ENCODE results near the gene ZNF765. TPM values are rescaled to one million over a fixed set of nuclear protein-coding genes. Genes with fewer than 3 reads are reported as not detected.

Gene ZNF765
- 15.4 and 18.1 TPM in 2 replicates for total RNA-seq

GRCh38 chr19:53394974-53395839, at the start of gene ZNF765:
ZNF765 (plus strand) TSS chr19:53395149; CDS start chr19:53398016, 2,867 bp downstream.

DNA sequence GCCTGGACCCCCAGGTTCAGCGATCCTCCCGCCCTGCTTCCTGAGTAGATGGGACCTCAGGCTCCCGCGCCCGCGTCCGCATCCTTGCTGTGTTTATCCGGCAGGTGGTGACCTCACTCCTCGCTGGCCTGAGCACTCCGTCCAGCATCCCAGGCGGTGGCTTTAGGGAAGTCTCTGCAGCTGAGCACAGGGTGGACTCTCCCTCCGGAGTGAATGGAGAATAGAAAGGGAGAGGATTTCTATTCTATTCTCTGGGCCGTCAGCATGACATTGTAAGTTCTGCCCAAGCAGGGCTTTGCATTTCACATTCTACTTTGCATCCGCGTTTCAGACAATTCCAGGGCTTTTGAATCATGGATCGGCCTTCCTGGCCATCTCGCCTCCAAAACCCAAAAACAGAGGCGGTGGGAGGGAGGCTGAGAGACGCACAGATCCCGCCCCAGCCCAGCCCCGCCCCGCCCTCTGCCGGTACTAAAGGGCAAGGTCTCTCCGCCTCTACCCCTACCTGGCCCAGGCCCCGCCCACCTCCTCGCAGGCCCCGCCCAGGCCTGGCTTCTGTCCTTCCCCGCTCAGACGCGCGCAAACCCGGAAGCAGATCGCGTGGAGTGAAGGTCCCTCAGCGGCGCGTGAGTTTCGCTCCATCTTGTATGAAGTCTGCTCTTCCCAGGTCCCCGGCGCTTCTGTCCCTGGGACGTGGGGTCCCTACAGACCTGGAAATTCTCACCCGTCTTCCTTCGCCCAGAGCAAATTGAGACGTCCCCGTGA, 29.6 kb upstream of the ZNF765 start, which contains the start of gene ZNF525:
Gene ZNF525, plus strand, starts transcription at position 572 of the 765 bp plus-strand sequence. CDS start 6,577 bp downstream, outside the sequence.

DNA sequence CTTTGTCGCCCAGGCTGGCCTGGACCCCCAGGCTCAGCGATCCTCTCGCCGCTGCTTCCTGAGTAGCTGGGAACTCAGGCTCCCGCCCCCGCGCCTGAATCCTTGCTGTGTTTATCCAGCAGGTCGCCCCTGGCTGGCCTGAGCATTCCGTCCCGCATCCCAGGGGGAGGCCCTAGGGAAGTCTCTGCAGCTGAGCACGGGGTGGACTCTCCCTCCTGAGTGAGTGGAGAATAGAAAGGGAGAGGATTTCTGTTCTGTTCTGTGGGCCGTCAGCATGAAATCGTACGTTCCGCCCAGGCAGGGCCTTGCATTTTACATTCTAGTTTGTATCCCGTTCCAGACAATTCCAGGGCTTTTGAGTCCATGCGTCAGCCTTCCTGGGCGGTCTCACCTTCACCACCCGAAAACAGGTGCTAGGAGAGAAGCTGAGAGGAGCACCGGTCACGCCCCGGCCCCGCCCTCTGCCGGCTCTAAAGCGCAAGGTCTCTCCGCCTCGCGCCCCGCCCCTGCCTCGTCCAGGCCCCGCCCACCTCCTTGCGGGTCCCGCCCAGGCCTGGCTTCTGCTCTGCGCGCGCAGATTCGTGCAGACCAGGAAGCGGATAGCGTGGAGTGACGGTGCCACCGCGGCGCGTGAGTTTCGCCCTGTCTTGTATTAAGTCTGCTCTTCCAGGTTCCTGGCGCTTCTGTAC, 36.6 kb downstream of the ZNF765 start, which contains the start of gene ZNF761:
Gene ZNF761, plus strand, starts transcription at position 586 of the 689 bp plus-strand sequence. CDS start 15,285 bp downstream, outside the sequence.

GRCh38 chr19:53467485-53468262, 72.7 kb downstream of the ZNF765 start, which contains the start of gene ZNF813:
ZNF813 (plus strand) TSS chr19:53467733; CDS start chr19:53483823, 16,090 bp downstream.

Other genes starting within 250 kb of the ZNF765 start
- gene ZNF347, start 236.1 kb upstream of the ZNF765 start, total RNA-seq: 6.8 and 9.3 TPM in 2 replicates
- gene ZNF665, start 201.8 kb upstream of the ZNF765 start, total RNA-seq: 3.3 and 5.4 TPM in 2 replicates
- 14.0 and 18.7 TPM in 2 replicates for gene ZNF677, start 140.3 kb upstream of the ZNF765 start, total RNA-seq
- gene VN1R2, start 136.9 kb upstream of the ZNF765 start, total RNA-seq: not detected in 2 replicates
- not detected in 2 replicates for gene VN1R4, start 127.4 kb upstream of the ZNF765 start, total RNA-seq
- gene ZNF845, start 61.4 kb upstream of the ZNF765 start, total RNA-seq: 8.3 and 9.8 TPM in 2 replicates
- gene ZNF525, start 29.4 kb upstream of the ZNF765 start, total RNA-seq: 8.5 and 9.2 TPM in 2 replicates
- 16.3 and 23.3 TPM in 2 replicates for gene ZNF761, start 36.8 kb downstream of the ZNF765 start, total RNA-seq
- gene ZNF813, start 72.6 kb downstream of the ZNF765 start, total RNA-seq: 4.2 and 4.5 TPM in 2 replicates
- gene ZNF331, start 143.0 kb downstream of the ZNF765 start, total RNA-seq: 8.4 and 14.0 TPM in 2 replicates
- gene DPRX, start 236.8 kb downstream of the ZNF765 start, total RNA-seq: not detected in 2 replicates